Activated T-cell treated with anti-CD3 and anti-CD28 coated beads, Interleukin-2, amount 50 U/mL, for 1 hour (primary cell): Measurements from ENCODE around the gene HUWE1.
"Not testable (repeated sequence)": the region's sequence is repeated elsewhere in the genome, so short reads cannot be mapped to it uniquely, and the experiment has no call there.

Experiments
- DNase-seq: peaks from one replicate; pipeline ENCODE4 v3.0.0-alpha.2; 2020

Gene HUWE1

DNA sequence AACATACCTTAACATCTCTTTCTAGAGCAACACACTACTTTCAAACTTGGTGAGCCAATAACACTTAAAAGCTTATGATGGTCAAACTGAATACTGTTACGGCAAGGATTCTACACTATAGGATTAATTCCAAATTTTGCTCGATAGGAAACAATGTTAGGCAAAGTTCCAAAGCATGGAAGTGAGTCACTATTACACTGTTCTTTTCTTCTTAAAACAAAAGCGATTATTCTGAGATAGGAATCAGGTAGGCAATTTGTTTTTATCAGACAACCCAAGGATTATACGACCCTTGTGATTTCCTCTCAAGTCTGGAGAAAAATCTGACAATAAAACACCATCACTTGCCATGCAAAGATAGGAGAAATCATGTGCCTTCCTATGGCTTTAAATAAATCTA is 81.5 kb downstream of the HUWE1 start:
- DNase-seq, result no peak

DNA sequence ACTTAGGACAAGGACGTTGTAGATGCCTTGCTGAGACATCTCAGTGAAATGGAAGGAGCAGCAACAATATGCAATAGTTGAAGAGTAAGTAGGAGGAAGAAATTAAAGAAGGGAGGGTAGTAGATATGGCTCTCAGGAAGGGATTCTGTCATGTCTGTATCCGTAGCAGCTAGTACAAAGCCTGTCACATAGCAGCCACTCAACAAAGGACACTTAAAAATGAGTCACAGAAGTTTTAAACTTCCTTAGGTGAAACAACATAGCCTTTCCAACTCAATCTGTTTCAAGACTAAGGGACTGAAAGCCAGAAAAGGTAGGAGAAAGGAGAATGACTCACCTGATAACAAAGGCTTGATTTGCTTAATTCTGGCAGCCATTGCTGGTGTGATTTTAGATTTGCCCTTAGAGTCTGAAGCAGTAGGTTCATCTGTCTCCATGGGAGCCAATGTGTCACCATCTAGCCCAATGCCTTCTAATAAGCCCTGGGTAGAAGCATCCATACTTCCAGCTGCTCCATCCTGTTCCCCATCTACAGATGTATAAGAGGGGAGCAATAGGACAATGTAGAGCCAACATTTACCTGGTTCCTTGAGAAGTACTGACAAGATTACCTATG is 86.6 kb downstream of the HUWE1 start:
- DNase-seq, result no peak

DNA sequence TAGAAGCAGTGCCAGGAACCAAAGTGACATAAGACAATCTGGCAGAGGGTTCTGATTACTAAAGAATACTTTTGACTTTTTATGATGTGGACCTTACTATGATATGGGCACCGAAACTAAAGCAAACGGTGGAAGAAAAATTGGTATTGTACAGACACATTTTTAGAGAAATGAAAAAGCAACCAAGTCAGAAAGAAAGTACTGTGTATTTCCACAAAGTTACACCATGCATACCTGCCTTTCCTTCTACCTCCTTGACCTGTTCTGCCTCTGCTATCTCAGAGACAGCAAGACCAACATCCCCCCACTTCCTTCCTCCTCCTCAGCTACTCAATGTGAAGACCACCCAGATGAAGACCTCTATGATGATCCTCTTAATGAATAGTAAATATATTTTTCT is 88.3 kb downstream of the HUWE1 start:
- no peak for DNase-seq

DNA sequence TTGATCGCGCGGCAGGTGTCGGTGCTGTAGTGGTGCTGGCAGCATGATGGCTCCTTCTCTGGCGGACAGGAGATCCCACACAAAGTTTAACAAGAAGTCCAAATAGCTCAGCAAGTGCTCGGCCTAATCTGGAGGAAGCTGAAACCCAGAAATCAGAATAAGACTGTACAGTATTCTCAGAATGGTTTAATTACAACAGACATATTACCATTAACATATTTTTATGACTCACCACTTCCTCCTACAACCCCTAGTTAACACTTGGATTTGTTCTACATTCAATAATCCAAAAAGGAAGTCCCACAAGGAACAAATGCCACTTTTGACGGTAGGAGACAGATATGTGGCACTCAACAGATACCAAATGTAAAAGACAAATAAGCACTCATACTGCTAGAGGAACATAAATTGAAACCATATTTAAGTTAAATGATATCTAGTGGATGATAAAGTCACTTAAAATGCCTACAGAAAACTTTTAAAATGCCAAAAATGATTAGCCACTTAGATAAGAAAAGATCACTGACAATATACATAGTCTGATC is 91.2 kb downstream of the HUWE1 start:
- no peak for DNase-seq

DNA sequence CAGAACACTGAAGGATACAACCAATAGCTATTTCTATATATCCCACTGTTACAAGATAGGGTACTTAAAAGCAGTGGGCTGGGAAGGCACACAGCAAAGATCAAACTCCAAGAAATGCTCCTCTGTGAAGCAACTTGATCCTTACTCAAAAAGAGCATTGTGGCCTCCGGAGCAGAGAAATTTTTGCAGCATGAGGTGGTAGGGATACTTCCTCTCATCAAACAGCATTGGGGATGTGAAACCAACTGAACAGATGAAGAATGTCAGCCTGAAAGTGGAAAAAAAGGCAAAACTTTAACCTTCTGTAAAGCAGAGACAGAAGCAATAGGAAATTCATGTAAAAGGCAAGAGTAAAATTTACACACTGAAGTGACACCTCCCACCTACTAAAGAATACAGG is 92.2 kb downstream of the HUWE1 start:
- DNase-seq, result no peak

DNA sequence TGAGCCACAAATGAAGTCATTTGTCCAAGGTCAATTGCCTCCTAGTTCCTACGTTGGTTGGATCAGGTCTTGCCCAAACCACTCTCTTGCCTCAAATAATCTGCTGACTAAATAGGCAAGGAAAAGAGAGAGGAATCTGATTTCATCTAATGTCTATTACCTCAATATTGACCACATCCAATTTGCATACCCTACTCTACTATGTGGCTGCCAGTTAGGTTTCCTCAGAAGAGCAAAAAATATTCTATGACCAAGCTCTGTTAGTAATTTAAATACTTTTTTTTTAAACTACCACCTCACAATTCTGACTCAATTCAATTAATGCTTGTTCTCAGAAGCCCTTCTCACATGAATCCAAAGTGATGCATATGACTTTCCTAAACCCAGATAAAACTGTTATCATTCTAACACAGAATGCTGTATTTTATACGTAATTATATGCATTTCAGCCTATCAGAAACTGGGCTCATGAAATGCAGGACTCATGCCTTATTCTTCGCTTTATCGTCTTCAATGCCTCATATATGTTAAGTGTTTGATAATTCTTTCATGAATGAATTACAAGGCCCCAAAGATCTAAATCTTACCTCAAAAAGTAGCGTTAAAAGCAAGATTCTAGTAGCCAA is 98.6 kb downstream of the HUWE1 start:
- no peak for DNase-seq

DNA sequence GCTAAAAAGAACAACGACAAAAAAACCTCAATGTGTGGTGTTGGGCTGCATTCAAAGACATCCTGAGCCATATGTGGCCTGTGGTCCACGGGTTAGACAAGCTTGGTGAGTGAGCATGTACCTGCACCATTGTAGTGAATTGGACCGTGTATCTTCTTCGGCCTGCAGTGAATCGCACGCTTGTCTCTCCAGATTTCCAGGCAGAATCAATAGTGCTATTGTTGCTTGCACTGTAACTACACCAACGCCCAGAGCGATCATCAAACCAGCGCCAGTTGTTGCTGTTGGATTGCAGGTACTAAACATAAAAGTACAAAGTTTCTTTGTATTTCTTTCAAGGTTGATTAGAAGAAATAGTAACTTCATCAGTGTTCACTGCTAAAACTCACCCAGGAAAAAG is 101.6 kb downstream of the HUWE1 start:
- DNase-seq, result no peak

DNA sequence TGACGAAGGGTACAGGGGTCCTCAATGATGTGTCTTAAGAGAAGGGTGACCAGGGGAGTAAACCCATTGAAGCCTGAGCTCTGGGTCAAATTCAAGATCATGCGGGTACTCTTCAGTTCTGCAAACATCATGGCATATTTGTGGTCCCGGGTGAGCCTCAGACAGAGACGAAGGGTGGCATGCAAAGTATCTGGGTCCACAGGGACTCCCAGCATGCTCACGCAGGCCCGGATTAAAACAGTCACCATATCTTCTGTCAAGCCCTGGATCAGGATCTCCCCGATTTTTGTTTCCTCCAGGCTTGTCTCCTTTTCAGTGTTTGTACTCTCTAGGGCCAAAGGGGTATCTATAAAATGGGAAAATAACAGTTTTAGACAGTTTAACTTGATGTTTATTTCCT is 102.9 kb downstream of the HUWE1 start:
- no peak for DNase-seq

DNA sequence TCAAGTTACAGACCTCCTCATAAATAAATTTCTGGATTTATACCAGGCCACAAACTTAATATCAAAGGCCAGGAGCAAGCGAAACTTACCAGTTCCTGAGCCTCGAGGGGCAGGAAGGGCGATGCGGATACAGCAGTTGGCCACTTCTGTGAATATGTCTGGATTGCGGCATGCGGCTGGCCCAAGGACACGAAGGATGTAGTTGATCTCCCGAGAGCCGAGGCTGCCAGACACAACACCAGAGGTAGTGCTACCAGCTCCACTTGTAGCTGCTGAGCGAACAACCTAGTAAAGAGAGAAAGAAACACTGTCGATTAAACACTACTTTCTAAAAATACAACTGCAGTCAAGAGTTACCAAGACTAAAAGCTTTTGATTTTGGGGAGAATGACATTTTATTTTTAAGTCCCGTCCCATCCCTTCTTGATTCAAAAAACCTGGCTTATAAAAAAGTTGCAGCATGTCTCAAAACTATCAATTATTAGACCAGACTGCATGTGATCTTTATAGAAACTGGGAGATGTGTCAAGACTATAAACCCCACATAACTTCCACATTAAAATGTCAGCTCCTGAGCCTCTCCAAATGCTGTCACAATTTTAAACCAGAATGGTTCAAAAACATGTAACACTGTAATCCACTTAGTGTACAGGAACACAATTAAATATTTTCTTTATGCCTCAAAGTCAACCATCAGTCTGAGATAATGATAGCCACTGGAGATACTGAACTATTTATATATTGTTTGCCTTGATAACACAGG is 105.6 kb downstream of the HUWE1 start:
- DNase-seq, result no peak

DNA sequence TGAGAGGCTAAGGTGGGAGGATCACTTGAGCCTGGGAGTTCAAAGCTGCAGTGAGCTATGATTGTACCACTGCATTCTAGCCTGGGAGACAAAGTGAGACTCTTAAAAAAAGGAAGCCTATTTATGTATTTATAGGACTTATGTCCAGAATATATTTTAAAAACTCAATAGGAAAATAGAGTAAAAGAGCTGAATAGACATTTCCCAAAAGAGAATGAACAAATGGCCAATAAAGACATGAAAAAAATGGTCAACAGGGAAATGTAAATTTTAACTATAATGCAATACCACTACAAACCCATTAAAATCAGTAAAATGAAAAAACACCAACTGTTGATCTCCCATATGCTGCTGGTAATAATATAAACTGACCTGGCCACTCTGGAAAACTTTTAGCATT is 115.0 kb downstream of the HUWE1 start:
- DNase-seq, result no peak

DNA sequence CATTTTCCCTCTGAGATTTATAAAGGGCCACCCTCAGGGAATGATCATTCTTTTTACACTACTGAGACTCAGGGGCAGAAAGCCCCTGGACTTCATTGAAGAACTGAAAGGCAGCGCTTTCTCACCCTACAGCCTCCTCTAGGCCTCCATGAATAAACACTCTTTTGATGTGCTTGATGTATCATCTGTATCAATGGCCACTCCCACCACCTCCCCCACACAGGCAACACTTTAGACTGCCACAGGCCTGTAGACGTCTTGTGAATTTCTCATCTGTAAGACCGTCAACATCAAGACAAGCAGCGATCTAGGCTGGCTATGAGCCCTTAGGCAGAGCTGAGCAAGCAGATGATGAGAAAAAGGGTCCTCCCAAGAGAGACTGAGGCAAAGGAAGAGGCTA is 123.2 kb downstream of the HUWE1 start:
- no peak for DNase-seq

DNA sequence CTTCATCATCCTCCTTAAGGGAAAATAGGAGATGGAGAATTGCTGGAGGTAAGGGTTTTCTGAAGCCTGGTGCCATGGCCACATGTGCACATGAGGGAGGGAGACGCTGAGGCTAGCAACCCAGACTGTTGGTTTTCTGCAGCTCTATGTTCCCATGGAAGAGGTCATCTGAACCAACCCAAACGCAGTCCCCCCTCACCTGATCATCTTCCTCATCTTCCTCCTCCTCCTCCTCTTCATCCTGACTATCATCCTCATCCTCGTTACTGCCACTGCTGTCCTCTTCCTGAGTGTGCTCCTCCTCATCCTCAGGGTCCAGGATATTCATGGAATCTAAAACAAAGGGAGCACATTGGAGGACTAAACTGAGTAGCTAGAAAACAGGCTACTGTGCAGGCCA is 124.6 kb downstream of the HUWE1 start:
- DNase-seq, result no peak

DNA sequence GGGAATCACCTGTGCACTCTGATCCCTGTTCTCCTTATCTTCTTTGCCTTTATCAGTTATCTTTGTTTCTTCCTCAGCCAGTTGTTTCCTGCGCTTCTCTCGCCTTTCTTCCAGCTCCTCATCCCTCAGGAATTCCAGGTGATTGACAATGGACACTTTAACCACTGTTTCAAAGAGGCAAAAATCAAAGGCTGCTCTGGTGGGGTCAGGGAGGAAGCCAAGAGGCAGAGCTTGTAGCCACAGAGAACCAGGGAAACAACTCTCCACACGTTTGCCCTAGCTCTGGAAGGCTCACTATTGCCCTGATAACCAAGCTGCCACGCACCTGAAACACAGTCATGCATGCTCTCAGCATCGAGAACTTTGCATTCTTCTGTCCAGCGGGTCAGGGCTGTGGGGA is 127.9 kb downstream of the HUWE1 start:
- DNase-seq, result no peak

DNA sequence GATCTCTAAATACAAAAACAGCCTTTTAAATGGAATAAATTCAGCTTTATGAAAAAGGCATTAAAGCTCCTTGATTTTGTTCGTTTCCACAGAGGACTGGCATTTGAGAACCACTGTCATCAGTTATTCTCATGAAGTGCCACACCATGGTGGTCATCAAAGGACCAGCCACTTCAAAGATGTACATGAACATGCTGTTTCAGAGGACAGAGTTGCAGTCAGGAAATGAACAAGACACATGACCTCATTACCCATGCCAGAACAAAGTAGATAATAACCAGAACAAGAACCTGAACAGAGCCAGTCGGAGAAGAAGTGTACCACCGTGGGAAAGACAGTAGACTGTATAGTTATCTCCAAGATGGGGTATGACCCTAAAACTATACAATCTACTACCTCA is 129.7 kb downstream of the HUWE1 start:
- DNase-seq, result no peak

DNA sequence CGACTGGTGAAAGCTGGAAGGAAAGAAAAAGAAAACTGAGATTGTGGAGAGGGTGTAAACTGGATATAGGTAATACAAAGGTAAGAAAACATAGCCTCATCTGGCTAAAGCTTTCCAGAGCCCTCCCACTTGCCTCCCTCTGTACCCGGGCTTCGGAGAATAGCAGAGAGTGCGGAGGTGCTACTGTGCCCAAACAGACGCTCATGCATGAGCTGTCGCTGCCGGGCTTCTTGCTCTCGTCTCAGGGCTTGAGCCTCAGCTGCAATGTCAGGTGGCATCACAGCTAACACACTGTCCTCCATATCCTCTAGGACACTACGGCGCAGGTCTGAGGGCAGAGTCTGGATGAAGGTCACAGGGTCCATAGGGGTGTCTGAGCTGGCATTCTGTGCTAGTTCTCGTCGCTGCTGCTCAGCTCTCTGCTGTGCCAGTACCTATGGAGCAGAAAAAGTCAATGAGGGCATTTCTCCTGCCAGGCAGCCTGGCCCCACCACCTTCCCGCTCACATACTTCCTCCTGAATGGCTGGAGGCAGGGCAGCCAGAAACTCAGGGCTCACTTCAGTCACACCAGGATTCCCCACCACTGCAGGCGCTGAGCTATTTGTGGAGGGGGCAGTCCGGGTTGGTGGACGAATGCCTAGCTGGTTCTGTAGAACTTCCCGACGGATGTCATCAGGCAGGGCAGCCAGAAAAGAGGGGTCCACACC is 135.6 kb downstream of the HUWE1 start:
- no peak for DNase-seq

DNA sequence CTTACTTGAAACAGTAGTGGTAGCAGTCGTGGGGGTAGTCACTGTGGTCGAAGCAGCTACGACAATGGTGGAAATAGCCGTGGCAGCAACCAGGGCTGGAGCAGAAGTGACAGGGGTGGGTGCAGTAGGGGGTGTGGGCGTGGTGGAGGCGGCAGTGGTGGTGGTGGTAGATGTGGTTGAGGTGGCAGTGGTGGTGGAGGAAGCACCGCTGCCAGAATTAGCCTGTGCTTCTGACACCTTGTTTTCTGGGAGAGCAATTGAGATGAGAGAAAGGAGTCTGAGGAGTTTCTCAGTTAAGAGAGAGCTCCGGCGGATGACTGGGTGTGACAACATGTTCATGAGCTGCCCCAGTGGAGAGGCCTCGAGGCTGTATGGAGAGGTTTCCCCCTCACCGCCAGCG is 138.9 kb downstream of the HUWE1 start:
- no peak for DNase-seq

DNA sequence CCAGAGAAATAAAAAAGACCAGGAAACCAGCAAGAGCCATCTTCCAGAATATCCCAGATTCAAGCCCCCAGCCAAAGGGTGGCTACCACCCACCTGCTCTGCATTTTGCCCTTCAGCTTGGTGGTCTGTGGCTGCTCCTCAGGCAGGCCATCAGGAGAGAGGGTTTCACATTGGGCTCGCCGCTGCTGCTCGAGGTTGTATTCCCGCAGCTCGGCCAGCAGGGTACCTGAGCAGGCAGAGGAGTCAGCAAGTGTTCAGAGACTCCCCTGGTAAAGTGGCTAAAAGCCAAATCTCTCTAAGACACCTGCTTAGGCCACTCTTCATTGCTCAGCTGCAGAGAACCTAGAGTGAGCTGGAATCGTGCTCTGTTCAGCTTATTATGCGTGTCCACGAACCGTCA is 141.6 kb downstream of the HUWE1 start:
- no peak for DNase-seq

DNA sequence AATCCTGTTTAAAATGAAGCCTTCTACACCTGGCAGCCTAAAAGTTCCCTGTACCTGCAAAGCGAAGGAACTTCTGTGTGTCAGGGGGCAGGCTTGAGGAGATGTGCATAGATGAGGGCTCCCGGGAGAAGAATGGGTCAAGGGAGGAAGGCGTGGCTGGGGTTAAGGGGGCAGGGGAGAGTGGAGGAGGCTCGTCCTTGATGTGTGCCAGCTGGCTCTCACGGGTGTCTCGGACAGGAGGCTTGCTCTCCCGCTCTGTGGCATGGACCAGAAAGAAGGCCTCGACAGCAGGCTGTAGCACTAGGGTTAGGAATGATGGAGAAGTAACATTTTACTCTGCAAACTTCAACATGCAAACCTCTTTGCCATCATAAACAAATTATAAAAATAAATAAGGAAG is 147.7 kb downstream of the HUWE1 start:
- no peak for DNase-seq

DNA sequence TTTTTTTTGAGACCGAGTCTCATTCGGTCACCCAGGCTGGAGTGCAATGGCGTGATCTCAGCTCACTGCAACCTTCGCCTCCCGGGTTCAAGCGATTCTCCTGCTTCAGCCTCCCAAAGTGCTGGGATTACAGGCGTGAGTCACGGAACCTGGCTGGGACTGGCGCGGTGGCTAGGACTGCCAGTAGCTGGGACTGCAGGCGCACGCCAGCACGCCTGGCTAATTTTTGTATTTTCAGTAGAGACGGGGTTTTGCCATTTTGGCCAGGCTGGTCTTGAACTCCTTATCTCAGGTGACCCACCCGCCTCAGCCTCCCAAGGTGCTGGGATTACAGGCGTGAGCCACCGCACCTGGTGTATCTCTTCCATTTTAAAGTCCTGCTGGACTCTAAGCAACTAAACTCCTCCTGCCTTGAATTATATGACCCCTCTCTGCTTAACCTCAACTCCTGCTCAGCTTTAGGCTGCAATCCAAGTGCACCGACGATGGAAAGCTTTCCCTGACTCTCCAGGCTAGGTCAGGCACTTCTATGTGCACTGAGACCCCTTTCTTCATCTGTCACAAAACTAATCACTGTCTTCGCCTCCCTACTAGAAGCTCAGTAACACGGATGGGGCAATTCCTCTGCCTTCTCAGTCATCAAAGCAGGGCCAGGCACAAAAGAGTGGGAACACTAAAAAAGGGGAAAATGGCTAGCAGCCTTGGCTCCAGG is 155.1 kb downstream of the HUWE1 start:
- DNase-seq, result not testable (repeated sequence)

DNA sequence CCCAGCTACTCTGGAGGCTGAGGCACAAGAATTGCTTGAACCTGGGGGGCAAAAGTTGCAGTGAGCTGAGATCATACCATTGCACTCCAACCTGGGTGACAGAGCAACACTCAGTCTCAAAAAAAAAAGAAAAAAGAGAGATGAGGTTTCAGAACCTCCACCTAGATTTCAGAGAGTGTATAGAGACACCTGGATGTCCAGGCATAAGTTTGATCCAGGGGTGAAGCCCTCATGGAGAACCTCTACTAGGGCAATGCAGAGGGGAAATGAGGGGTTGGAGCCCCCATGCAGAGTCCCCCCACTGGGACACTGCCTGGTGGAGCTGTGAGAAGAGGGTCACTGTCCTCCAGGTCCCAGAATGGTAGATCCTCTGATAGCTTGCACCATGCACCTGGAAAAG is 159.5 kb downstream of the HUWE1 start:
- no peak for DNase-seq

DNA sequence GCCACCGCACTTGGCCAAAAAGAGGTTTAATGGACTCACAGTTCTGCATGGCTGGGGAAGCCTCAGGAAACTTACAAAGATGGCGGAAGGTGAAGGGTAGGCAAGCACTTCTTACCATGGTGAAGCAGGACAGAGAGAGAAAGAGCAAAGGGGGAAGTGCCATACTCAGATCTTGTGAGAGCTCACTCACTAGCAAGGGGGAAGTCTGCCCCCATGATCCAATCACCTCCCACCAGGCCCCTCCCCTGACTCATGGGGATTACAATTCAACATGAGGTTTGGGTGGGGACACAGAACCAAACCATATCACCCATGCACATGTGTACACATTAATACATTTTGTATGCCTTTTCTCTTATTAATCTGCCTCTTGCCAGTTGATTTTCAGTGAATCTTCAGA is 175.2 kb downstream of the HUWE1 start:
- DNase-seq, result no peak

DNA sequence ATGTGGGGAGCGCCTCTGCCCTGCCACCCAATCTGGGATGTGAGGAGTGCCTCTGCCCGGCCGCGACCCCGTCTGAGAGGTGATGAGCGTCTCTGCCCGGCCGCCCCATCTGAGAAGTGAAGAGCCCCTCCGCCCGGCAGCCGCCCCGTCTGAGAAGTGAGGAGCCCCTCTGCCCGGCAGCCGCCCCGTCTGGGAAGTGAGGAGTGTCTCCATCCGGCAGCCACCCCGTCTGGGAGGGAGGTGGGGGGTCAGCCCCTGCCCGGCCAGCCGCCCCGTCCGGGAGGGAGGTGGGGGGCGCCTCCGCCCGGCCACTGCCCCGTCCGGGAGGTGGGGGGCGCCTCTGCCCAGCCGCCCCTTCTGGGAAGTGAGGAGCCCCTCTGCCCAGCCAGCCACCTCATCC is 182.5 kb downstream of the HUWE1 start:
- not testable (repeated sequence) for DNase-seq

DNA sequence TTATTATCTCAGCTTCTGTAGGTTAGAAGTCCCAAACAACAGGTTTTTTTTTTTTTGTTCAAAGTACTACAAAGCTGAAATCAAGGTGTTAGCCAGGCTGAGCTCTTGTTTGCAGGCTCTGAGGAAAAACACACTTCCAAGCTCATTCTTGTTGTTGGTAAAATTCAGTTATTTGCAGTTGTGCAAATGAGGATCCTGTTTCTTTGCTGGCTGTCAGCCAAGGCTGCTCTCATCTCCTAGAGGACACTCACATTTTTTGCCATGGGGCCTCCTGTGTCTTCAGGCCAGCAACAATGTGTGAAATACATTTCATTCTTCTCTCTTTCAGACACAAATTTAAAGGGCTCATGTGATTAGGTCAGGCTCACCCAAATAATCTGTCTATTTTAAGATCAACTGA is 192.1 kb downstream of the HUWE1 start:
- DNase-seq, result no peak
